SK-N-SH treated with all-trans-retinoic acid at 6 μM for 48 hours (cell line): ENCODE results near the gene LYPD6B.

Experiments used
- ARNTL ChIP-seq: fragments of 450-650 bp; formaldehyde crosslinking; IDR thresholded peaks from 2 replicates; pipeline ENCODE4 v1.5.0; 2020; ENCODE audit warnings: low read depth, mild to moderate bottlenecking, moderate library complexity, borderline replicate concordance
- BACH2 ChIP-seq: fragments of 250-450 bp; sonication (Bioruptor Pico); IDR thresholded peaks from 2 replicates; pipeline ENCODE4 v1.9.0; 2021; ENCODE audit warnings: mild to moderate bottlenecking, borderline replicate concordance
- CREB5 ChIP-seq: fragments of 250-450 bp; sonication (Bioruptor Pico); IDR thresholded peaks from 2 replicates; pipeline ENCODE4 v1.5.1; 2020; ENCODE audit warnings: low read depth, mild to moderate bottlenecking, moderate library complexity
- CSRNP3 ChIP-seq: fragments of 250-450 bp; sonication (Bioruptor Pico); IDR thresholded peaks from 2 replicates; pipeline ENCODE4 v1.5.1; 2021; ENCODE audit warnings: mild to moderate bottlenecking, moderate library complexity
- ESRRG ChIP-seq: fragments of 250-450 bp; sonication (Bioruptor Pico); IDR thresholded peaks from 2 replicates; pipeline ENCODE4 v1.6.1; 2021; ENCODE audit warnings: mild to moderate bottlenecking
- ISL1 ChIP-seq: fragments of 250-450 bp; sonication (Bioruptor Pico); IDR thresholded peaks from 2 replicates; pipeline ENCODE4 v2.1.2; 2022; ENCODE audit warnings: mild to moderate bottlenecking, moderate library complexity
- PATZ1 ChIP-seq: fragments of 250-450 bp; sonication (Bioruptor Pico); IDR thresholded peaks from 2 replicates; pipeline ENCODE4 v1.8.0; 2020; ENCODE audit warnings: mild to moderate bottlenecking, moderate library complexity, borderline replicate concordance
- SNAI2 ChIP-seq: fragments of 250-450 bp; sonication (Bioruptor Pico); IDR thresholded peaks from 2 replicates; pipeline ENCODE4 v1.5.0; 2020; ENCODE audit warnings: mild to moderate bottlenecking, moderate library complexity
- TOX ChIP-seq: fragments of 250-450 bp; sonication (Bioruptor Pico); IDR thresholded peaks from 2 replicates; pipeline ENCODE4 v1.8.0; 2021; ENCODE audit warnings: mild to moderate bottlenecking, moderate library complexity, borderline replicate concordance
- TSHZ2 ChIP-seq: fragments of 250-450 bp; sonication (Bioruptor Pico); IDR thresholded peaks from 2 replicates; pipeline ENCODE4 v1.5.0; 2020; ENCODE audit warnings: mild to moderate bottlenecking, moderate library complexity
- ZFP3 ChIP-seq: fragments of 250-450 bp; sonication (Bioruptor Pico); IDR thresholded peaks from 2 replicates; pipeline ENCODE4 v1.5.0; 2020; ENCODE audit warnings: mild to moderate bottlenecking, moderate library complexity
- ZFP30 ChIP-seq: fragments of 450-650 bp; formaldehyde crosslinking; IDR thresholded peaks from 2 replicates; pipeline ENCODE4 v1.5.0; 2022; ENCODE audit warnings: mild to moderate bottlenecking, moderate library complexity
- ZNF8 ChIP-seq: fragments of 450-650 bp; formaldehyde crosslinking; IDR thresholded peaks from 2 replicates; pipeline ENCODE4 v1.5.0; 2020; ENCODE audit warnings: mild to moderate bottlenecking, moderate library complexity

- no peak for TF ChIP-seq TOX (CRISPR knock-in tag)
- no peak for TF ChIP-seq ISL1
- TF ChIP-seq PATZ1 (CRISPR knock-in tag): no peak
- no peak for TF ChIP-seq CREB5 (CRISPR knock-in tag)
- no peak for TF ChIP-seq CSRNP3 (CRISPR knock-in tag)
- no peak for TF ChIP-seq ESRRG
- TF ChIP-seq ZFP30: no peak
- TF ChIP-seq SNAI2 (CRISPR knock-in tag): no peak
- TF ChIP-seq TSHZ2 (CRISPR knock-in tag): no peak
- TF ChIP-seq ZFP3: no peak
- TF ChIP-seq ARNTL (CRISPR knock-in tag): no peak
- TF ChIP-seq ZNF8 (CRISPR knock-in tag): no peak
- no peak for TF ChIP-seq BACH2 (CRISPR knock-in tag)
These were observed 223.2 kb downstream of the LYPD6B start for GRCh38 chr2:149261692-149262091.
